ENCODE data around the gene PSPN. TPM values are rescaled to one million over a fixed set of nuclear protein-coding genes. Genes with fewer than 3 reads are reported as not detected.
A peak's percentile ranks its signal among the peaks of the same experiment; 100 is the strongest.

Gene PSPN
- total RNA-seq, 1 experiment from 2014 or later: 1.9 TPM

- TF ChIP-seq ATF6 (CRISPR knock-in tag; IDR thresholded peaks at IDR 0.05) (no peak), IRF2 (CRISPR knock-in tag; IDR thresholded peaks at IDR 0.05; ENCODE audit: borderline replicate concordance, low read depth) (no peak), PREB (CRISPR knock-in tag; IDR thresholded peaks at IDR 0.05; ENCODE audit: borderline replicate concordance) (0 out of 2 replicates have a peak, but pooled peaks have one; percentile 35), JUN (CRISPR knock-in tag; IDR thresholded peaks at IDR 0.05) (no peak), AR (CRISPR knock-in tag; IDR thresholded peaks at IDR 0.05) (no peak), TEAD4 (CRISPR knock-in tag; IDR thresholded peaks at IDR 0.05) (no peak), ZNF138 (CRISPR knock-in tag; conservative IDR thresholded peaks at IDR 0.05) (no peak), ARID4B (CRISPR knock-in tag; IDR thresholded peaks at IDR 0.05; ENCODE audit: borderline replicate concordance) (peak; percentile 60; the same call in 1 of the 2 replicates), ZNF121 (CRISPR knock-in tag; IDR thresholded peaks at IDR 0.05) (no peak), ERG (CRISPR knock-in tag; IDR thresholded peaks at IDR 0.05) (no peak)
These were observed 3.1 kb downstream of the PSPN start, which contains the start of gene ALKBH7 (continued) for GRCh38 chr19:6372594-6373095.

GRCh38 chr19:6364353-6364752, 11.4 kb downstream of the PSPN start:
- no peak overlapping the region for H3K27ac Mint-ChIP-seq
- CTCF ChIA-PET: interaction anchor here (0.8 to 1.3 kb wide), 4 partner anchors 9 to 342 kb away, joined by 3 to 4 read pairs (median 4); no protein-coding TSS in a partner anchor

More at GRCh38 chr19:6364353-6364752, 11.4 kb downstream of the PSPN start:
- DNase-seq (ENCODE audit: low spot score): no peak
- Mint-ChIP-seq H3K9me3 (no peaks in the 10 kb centered on the region), H3K4me3 (no peak overlapping the region), H3K36me3 (peaks cover 28% of the 10 kb centered on the region), H3K27me3 (ENCODE audit: low read depth) (peaks cover 8% of the 10 kb centered on the region; the same call in 1 of the 2 replicates), H3K4me1 (peaks cover 5% of the 10 kb centered on the region; the same call in 1 of the 2 replicates)
- no peak for ATAC-seq
- POLR2A ChIA-PET: no interaction called here
- no peak for TF ChIP-seq OVOL2 (CRISPR knock-in tag; IDR thresholded peaks at IDR 0.05; ENCODE audit: borderline replicate concordance)
- no peak for TF ChIP-seq ZNF423 (CRISPR knock-in tag; IDR thresholded peaks at IDR 0.05)
- no peak for TF ChIP-seq ZNF232 (CRISPR knock-in tag; IDR thresholded peaks at IDR 0.05)
